Hepatocyte (in vitro differentiated cells): ENCODE measurements around the gene IRF2BPL. TPM values are rescaled to one million over a fixed set of nuclear protein-coding genes. Genes with fewer than 3 reads are reported as not detected.
A peak's percentile ranks its signal among the peaks of the same experiment; 100 is the strongest.

ENCODE experiments used
- DNase-seq: peaks from one replicate; pipeline ENCODE4 v3.0.0-alpha.2; 2016; ENCODE audit warnings: low spot score
- H2AFZ ChIP-seq: fragments of 200-600 bp; sonication (generic); 2 replicates; pipeline ENCODE4 v1.6.0; 2016; ENCODE audit warnings: antibody characterized with exemption, mild to moderate bottlenecking
- H3K27ac ChIP-seq: fragments of 200-600 bp; sonication (generic); 2 replicates; pipeline ENCODE4 v1.5.1; 2016; ENCODE audit warnings: mild to moderate bottlenecking
- H3K27me3 ChIP-seq: fragments of 200-600 bp; sonication (generic); 2 replicates; pipeline ENCODE4 v1.6.1; 2016
- H3K36me3 ChIP-seq: fragments of 200-600 bp; sonication (generic); replicated peaks from 2 replicates; pipeline ENCODE4 v1.5.1; 2016; ENCODE audit warnings: low read depth; ENCODE audit not compliant: insufficient read depth
- H3K4me1 ChIP-seq: fragments of 200-600 bp; sonication (generic); 2 replicates; pipeline ENCODE4 v1.5.1; 2016; ENCODE audit warnings: mild to moderate bottlenecking, moderate library complexity; ENCODE audit not compliant: insufficient read depth
- H3K4me2 ChIP-seq: fragments of 200-600 bp; sonication (generic); 2 replicates; pipeline ENCODE4 v1.6.0; 2016
- H3K4me3 ChIP-seq: fragments of 200-600 bp; sonication (generic); 2 replicates; pipeline ENCODE4 v1.5.1; 2016; ENCODE audit warnings: mild to moderate bottlenecking
- H3K79me2 ChIP-seq: fragments of 200-600 bp; sonication (generic); 2 replicates; pipeline ENCODE4 v1.6.0; 2017; ENCODE audit warnings: mild to moderate bottlenecking
- H3K9me2 ChIP-seq: fragments of 200-600 bp; sonication (generic); replicated peaks from 2 replicates; pipeline ENCODE4 v1.6.0; 2017; ENCODE audit warnings: mild to moderate bottlenecking; ENCODE audit not compliant: insufficient read depth
- H3K9me3 ChIP-seq: fragments of 200-600 bp; sonication (generic); 2 replicates; pipeline ENCODE4 v1.5.1; 2016; ENCODE audit warnings: low read depth, mild to moderate bottlenecking
- H4K20me1 ChIP-seq: fragments of 200-600 bp; sonication (generic); 2 replicates; pipeline ENCODE4 v1.6.0; 2016; ENCODE audit warnings: mild to moderate bottlenecking; ENCODE audit not compliant: insufficient read depth, poor library complexity, severe bottlenecking
- EZH2 ChIP-seq: fragments of 200-600 bp; sonication (generic); IDR thresholded peaks from 2 replicates; pipeline ENCODE4 v1.6.1; 2016; ENCODE audit warnings: antibody characterized with exemption, mild to moderate bottlenecking, borderline replicate concordance
- EZH2phosphoT487 ChIP-seq: fragments of 200-600 bp; sonication (generic); IDR thresholded peaks from one replicate; pipeline ENCODE4 v1.6.1; 2018; ENCODE audit warnings: antibody characterized with exemption, mild to moderate bottlenecking, low read depth, moderate library complexity; ENCODE audit not compliant: unreplicated experiment, severe bottlenecking
- WGBS: methylation state at CpG from one replicate; pipeline ENCODE4 v1.1.6; 2016; ENCODE audit warnings: low lambda C conversion rate; ENCODE audit errors: missing lambda C conversion rate; 5-methylcytosine and 5-hydroxymethylcytosine counted together
- polyA plus RNA-seq: library from polyadenylated mRNA; unstranded; fragments of >200 nt; fragmentation: Nextera tagmentation; extraction: Ambion mirVana; gene quantifications from 2 replicates; pipeline ENCODE4 v1.2.1, GENCODE V29; 2016
- total RNA-seq: library from RNA; depleted of rRNA; stranded (reverse); fragments of >200 nt; gene quantifications from 2 replicates; pipeline ENCODE4 v1.2.3, GENCODE V29; 2014
- TF ChIP-seq, protein P1 (sequence below): fragments of 200-600 bp; sonication (generic); IDR thresholded peaks from 2 replicates; pipeline ENCODE4 v1.5.1; 2016; ENCODE audit warnings: antibody characterized with exemption, mild to moderate bottlenecking; ENCODE audit not compliant: poor library complexity

IRF2BPL gene
- total and polyA plus RNA-seq, 2 experiments from 2014 or later = 34.5 to 52.1 TPM

- Histone ChIP-seq H3K4me1 (peaks cover 72% of the 10 kb centered on the region), H3K27ac (peak overlapping the region; percentile 95), H4K20me1 (no peaks in the 10 kb centered on the region), H3K4me2 (peak overlapping the region; percentile 74), H3K36me3 (no peaks in the 10 kb centered on the region), H3K9me2 (no peaks in the 10 kb centered on the region), H3K9me3 (no peaks in the 10 kb centered on the region), H3K27me3 (no peaks in the 10 kb centered on the region), H3K4me3 (peak overlapping the region; percentile 2), H3K79me2 (no peaks in the 10 kb centered on the region), H2AFZ (no peak overlapping the region)
- TF ChIP-seq, protein P1, sequence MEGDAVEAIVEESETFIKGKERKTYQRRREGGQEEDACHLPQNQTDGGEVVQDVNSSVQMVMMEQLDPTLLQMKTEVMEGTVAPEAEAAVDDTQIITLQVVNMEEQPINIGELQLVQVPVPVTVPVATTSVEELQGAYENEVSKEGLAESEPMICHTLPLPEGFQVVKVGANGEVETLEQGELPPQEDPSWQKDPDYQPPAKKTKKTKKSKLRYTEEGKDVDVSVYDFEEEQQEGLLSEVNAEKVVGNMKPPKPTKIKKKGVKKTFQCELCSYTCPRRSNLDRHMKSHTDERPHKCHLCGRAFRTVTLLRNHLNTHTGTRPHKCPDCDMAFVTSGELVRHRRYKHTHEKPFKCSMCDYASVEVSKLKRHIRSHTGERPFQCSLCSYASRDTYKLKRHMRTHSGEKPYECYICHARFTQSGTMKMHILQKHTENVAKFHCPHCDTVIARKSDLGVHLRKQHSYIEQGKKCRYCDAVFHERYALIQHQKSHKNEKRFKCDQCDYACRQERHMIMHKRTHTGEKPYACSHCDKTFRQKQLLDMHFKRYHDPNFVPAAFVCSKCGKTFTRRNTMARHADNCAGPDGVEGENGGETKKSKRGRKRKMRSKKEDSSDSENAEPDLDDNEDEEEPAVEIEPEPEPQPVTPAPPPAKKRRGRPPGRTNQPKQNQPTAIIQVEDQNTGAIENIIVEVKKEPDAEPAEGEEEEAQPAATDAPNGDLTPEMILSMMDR = no peak
- TF ChIP-seq EZH2phosphoT487 (no peak), EZH2 (no peak)
- 24% methylated on average over 10 of the region's 10 CpGs for WGBS
- DNase-seq = peak; percentile 73
These were observed 11.0 kb upstream of the IRF2BPL start for GRCh38 chr14:77039285-77040058.

- Histone ChIP-seq H3K9me2 (no peaks in the 10 kb centered on the region), H3K79me2 (no peaks in the 10 kb centered on the region), H4K20me1 (no peaks in the 10 kb centered on the region), H3K36me3 (no peaks in the 10 kb centered on the region), H3K27ac (peak overlapping the region; percentile 95), H3K4me3 (no peak overlapping the region), H3K9me3 (no peaks in the 10 kb centered on the region), H2AFZ (no peak overlapping the region), H3K4me2 (peak overlapping the region; percentile 74), H3K4me1 (peaks cover 62% of the 10 kb centered on the region), H3K27me3 (no peaks in the 10 kb centered on the region)
- no peak for DNase-seq
- TF ChIP-seq EZH2phosphoT487 (no peak), EZH2 (no peak)
- TF ChIP-seq, protein P1 = no peak
- WGBS = 43% methylated on average over 13 of the region's 21 CpGs
These were observed 9.5 kb upstream of the IRF2BPL start for GRCh38 chr14:77037938-77038568.

DNA sequence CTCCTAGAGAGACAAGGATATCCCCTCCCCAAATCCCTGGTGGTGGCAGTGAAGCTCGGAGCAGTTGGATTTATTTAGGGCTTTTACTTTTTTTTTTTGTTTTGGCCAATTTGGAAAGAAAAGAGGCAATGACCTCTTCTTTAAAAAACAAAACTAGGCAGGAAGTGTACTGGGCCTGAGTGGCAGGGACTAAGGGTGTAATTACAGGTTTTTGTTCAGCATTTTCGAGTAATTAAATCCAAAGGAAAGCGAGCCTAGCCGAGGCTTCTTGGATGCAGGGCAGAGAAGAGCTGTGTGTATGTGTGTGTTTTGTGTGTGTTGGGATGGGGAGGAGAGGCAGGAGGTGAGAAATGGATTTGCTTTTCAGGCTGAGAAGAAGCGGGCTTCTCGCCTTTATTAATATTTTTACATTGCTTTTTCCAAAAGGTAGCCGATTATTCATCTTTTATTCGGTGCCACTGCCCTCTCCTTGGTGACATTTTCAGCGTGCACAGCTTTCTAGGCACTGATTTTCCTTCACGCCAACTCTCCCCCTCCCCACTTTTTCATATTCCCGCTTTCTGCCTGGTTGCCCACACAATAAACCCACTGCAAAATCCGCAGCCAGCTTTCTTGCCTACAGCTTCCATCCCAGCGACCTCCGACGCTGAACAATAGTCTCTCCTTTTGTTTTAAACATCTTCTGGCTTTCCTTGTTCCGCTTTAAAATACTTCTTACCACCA lies 8.9 kb upstream of the IRF2BPL start:
- 67% methylated on average over 16 of the region's 16 CpGs for WGBS
- no peak for TF ChIP-seq EZH2
- TF ChIP-seq, protein P1 = no peak
- no peak for TF ChIP-seq EZH2phosphoT487
- H3K9me2 ChIP-seq = no peaks in the 10 kb centered on the region
- H3K4me3 ChIP-seq = no peak overlapping the region
- no peaks in the 10 kb centered on the region for H3K27me3 ChIP-seq
- no peaks in the 10 kb centered on the region for H3K79me2 ChIP-seq
- H2AFZ ChIP-seq = no peak overlapping the region
- peak overlapping the region; percentile 95 for H3K27ac ChIP-seq
- H4K20me1 ChIP-seq = no peaks in the 10 kb centered on the region
- H3K36me3 ChIP-seq = no peaks in the 10 kb centered on the region
- no peaks in the 10 kb centered on the region for H3K9me3 ChIP-seq
- peak overlapping the region; percentile 74 for H3K4me2 ChIP-seq
- H3K4me1 ChIP-seq = peaks cover 62% of the 10 kb centered on the region
- no peak for DNase-seq
